A673 (cell line): ENCODE measurements around the gene SLC25A45. TPM values are rescaled to one million over a fixed set of nuclear protein-coding genes. Genes with fewer than 3 reads are reported as not detected.

Source experiments
- BruUV-seq: library from RNA; stranded (reverse); fragments of 400-500 nt; replicated peaks from 2 replicates; lab custom pipeline; 2021; lab: Mats Ljungman, UMichigan
- CTCF ChIA-PET: fragments of 300-600 bp; sonication (Branson Sonifier 250); formaldehyde crosslinking; loops from one replicate; lab custom pipeline; 2022; ENCODE audit warnings: antibody characterized with exemption; lab: Charles Lee
- POLR2A ChIA-PET: fragments of 300-600 bp; sonication (Branson Sonifier 250); formaldehyde crosslinking; loops from one replicate; lab custom pipeline; 2022; ENCODE audit warnings: antibody characterized with exemption; ENCODE audit not compliant: low non-redundant PET; lab: Charles Lee
- DNase-seq: peaks from one replicate; pipeline ENCODE4 v3.0.0-alpha.2; 2015; ENCODE audit warnings: low spot score
- H3K27ac ChIP-seq: fragments of 200-600 bp; sonication (generic); 2 replicates; pipeline ENCODE4 v1.5.1; 2016; ENCODE audit warnings: mixed run types, low read depth, mild to moderate bottlenecking, mixed read lengths, antibody characterized with exemption, low read length; ENCODE audit not compliant: poor library complexity, severe bottlenecking
- H3K27me3 ChIP-seq: fragments of 200-600 bp; sonication (generic); replicated peaks from 2 replicates; pipeline ENCODE4 v1.6.1; 2017; ENCODE audit warnings: mixed run types, low read depth, mild to moderate bottlenecking, mixed read lengths, antibody characterized with exemption, low read length; ENCODE audit not compliant: insufficient read depth, poor library complexity
- H3K36me3 ChIP-seq: fragments of 200-600 bp; sonication (generic); 2 replicates; pipeline ENCODE4 v1.6.1; 2016; ENCODE audit warnings: mixed run types, mild to moderate bottlenecking, mixed read lengths, antibody characterized with exemption, low read length; ENCODE audit not compliant: insufficient read depth, poor library complexity, severe bottlenecking
- H3K4me1 ChIP-seq: fragments of 200-600 bp; sonication (generic); 2 replicates; pipeline ENCODE4 v1.6.1; 2017; ENCODE audit warnings: mixed run types, mild to moderate bottlenecking, mixed read lengths, antibody characterized with exemption, low read length; ENCODE audit not compliant: insufficient read depth, poor library complexity, severe bottlenecking
- H3K4me3 ChIP-seq: fragments of 200-600 bp; sonication (generic); 2 replicates; pipeline ENCODE4 v1.5.1; 2016; ENCODE audit warnings: low read depth, mixed run types, mild to moderate bottlenecking, mixed read lengths, low read length; ENCODE audit not compliant: poor library complexity, severe bottlenecking
- H3K9me3 ChIP-seq: fragments of 200-600 bp; sonication (generic); 2 replicates; pipeline ENCODE4 v1.6.1; 2016; ENCODE audit warnings: mixed run types, low read depth, mild to moderate bottlenecking, mixed read lengths, antibody characterized with exemption, low read length; ENCODE audit not compliant: poor library complexity, severe bottlenecking
- EZH2 ChIP-seq: fragments of 200-600 bp; sonication (generic); IDR thresholded peaks from 2 replicates; pipeline ENCODE4 v1.6.1; 2017; ENCODE audit warnings: borderline replicate concordance, low read depth, mild to moderate bottlenecking, mixed read lengths, antibody characterized with exemption, low read length; ENCODE audit not compliant: poor library complexity, severe bottlenecking
- intact Hi-C: fragments of 100-400 bp; cut with micrococcal nuclease; formaldehyde crosslinking; loops from one replicate; pipeline ENCODE4 v1.10.0; 2022; ENCODE audit not compliant: unreplicated experiment
- total RNA-seq: library from RNA; stranded (reverse); gene quantifications from 2 replicates; pipeline ENCODE4 v1.2.3, GENCODE V29; 2021
- TF ChIP-seq, protein P1 (sequence below): fragments of 300-800, 200-600 bp; sonication (generic); conservative IDR thresholded peaks from 2 replicates; pipeline ENCODE4 v1.5.1; 2017; ENCODE audit warnings: low read depth, mild to moderate bottlenecking, antibody characterized with exemption, low read length, moderate library complexity, mixed read lengths

The SLC25A45 gene
- total RNA-seq, 1 experiment from 2014 or later: 5.3 TPM

GRCh38 chr11:65425971-65426838, 43.8 kb upstream of the SLC25A45 start:
- Histone ChIP-seq H3K27ac (peak overlapping the region; percentile 100), H3K4me3 (peak overlapping the region; percentile 66), H3K36me3 (peaks cover 36% of the 10 kb centered on the region), H3K4me1 (peaks cover 77% of the 10 kb centered on the region), H3K9me3 (no peaks in the 10 kb centered on the region), H3K27me3 (no peaks in the 10 kb centered on the region)
- DNase-seq: peak; percentile 84
- BruUV-seq: no TSS peak
- POLR2A ChIA-PET: interaction anchor here (0.7 kb wide), 1 partner anchor 66 kb away, joined by 3 read pairs; no protein-coding TSS in a partner anchor
- intact Hi-C loops: no loop called here
- CTCF ChIA-PET: interaction anchor here (0.6 to 1.0 kb wide), 2 partner anchors 79 to 100 kb away, joined by 3 read pairs; no protein-coding TSS in a partner anchor
- TF ChIP-seq, protein P1, sequence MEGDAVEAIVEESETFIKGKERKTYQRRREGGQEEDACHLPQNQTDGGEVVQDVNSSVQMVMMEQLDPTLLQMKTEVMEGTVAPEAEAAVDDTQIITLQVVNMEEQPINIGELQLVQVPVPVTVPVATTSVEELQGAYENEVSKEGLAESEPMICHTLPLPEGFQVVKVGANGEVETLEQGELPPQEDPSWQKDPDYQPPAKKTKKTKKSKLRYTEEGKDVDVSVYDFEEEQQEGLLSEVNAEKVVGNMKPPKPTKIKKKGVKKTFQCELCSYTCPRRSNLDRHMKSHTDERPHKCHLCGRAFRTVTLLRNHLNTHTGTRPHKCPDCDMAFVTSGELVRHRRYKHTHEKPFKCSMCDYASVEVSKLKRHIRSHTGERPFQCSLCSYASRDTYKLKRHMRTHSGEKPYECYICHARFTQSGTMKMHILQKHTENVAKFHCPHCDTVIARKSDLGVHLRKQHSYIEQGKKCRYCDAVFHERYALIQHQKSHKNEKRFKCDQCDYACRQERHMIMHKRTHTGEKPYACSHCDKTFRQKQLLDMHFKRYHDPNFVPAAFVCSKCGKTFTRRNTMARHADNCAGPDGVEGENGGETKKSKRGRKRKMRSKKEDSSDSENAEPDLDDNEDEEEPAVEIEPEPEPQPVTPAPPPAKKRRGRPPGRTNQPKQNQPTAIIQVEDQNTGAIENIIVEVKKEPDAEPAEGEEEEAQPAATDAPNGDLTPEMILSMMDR: no peak
- TF ChIP-seq EZH2: no peak

GRCh38 chr11:65425105-65425970, 42.9 kb upstream of the SLC25A45 start:
- Histone ChIP-seq H3K9me3 (no peaks in the 10 kb centered on the region), H3K4me1 (peaks cover 78% of the 10 kb centered on the region), H3K27ac (peak overlapping the region; percentile 100), H3K36me3 (peaks cover 36% of the 10 kb centered on the region), H3K27me3 (no peaks in the 10 kb centered on the region), H3K4me3 (peak overlapping the region; percentile 66)
- CTCF ChIA-PET: interaction anchor here (0.5 to 1.0 kb wide), 2 partner anchors 58 to 84 kb away, joined by 3 to 7 read pairs; no protein-coding TSS in a partner anchor
- DNase-seq: peak; percentile 86
- intact Hi-C loops: no loop called here
- POLR2A ChIA-PET: interaction anchor here (0.7 to 1.3 kb wide), 4 partner anchors 9 to 67 kb away, joined by 3 read pairs; no protein-coding TSS in a partner anchor
- no peak for TF ChIP-seq EZH2
- TF ChIP-seq, protein P1: peak; percentile 25; the same call in 1 of the 2 replicates
- TSS peak; percentile 11 for BruUV-seq
